BLaER1 (cell line): ENCODE results near the gene LSMEM2.
A peak's percentile ranks its signal among the peaks of the same experiment; 100 is the strongest.

Source experiments
- H3K27ac ChIP-seq: shearing (Covaris generic); formaldehyde crosslinking; 2 replicates; pipeline ENCODE4 v1.8.1; 2022
- H3K27me3 ChIP-seq: shearing (Covaris generic); formaldehyde crosslinking; 2 replicates; pipeline ENCODE4 v1.8.1; 2022
- H3K36me3 ChIP-seq: shearing (Covaris generic); formaldehyde crosslinking; 2 replicates; pipeline ENCODE4 v1.8.1; 2022
- H3K4me1 ChIP-seq: shearing (Covaris generic); formaldehyde crosslinking; 2 replicates; pipeline ENCODE4 v1.8.1; 2022
- H3K4me2 ChIP-seq: shearing (Covaris generic); formaldehyde crosslinking; 2 replicates; pipeline ENCODE4 v1.8.1; 2022
- H3K4me3 ChIP-seq: shearing (Covaris generic); formaldehyde crosslinking; 2 replicates; pipeline ENCODE4 v1.8.1; 2022
- H3K9ac ChIP-seq: shearing (Covaris generic); formaldehyde crosslinking; 2 replicates; pipeline ENCODE4 v1.8.1; 2022
- H3K9me3 ChIP-seq: shearing (Covaris generic); formaldehyde crosslinking; 2 replicates; pipeline ENCODE4 v1.8.1; 2022
- H4K20me1 ChIP-seq: shearing (Covaris generic); formaldehyde crosslinking; 2 replicates; pipeline ENCODE4 v1.8.1; 2022
- Cebpa-rat ChIP-seq: shearing (Covaris generic); IDR thresholded peaks from 2 replicates; pipeline ENCODE4 v1.8.1; 2022

LSMEM2 gene

GRCh38 chr3:50333744-50334328, 54.9 kb downstream of the LSMEM2 start:
- Histone ChIP-seq H3K36me3 (peaks cover 72% of the 10 kb centered on the region), H3K4me2 (peak overlapping the region; percentile 95), H3K27ac (peak overlapping the region; percentile 32; the same call in 1 of the 2 replicates), H3K9me3 (no peaks in the 10 kb centered on the region), H3K4me1 (peaks cover 47% of the 10 kb centered on the region), H3K9ac (peak overlapping the region; percentile 94), H3K27me3 (no peaks in the 10 kb centered on the region), H4K20me1 (peaks cover 79% of the 10 kb centered on the region), H3K4me3 (no peak overlapping the region)
- TF ChIP-seq Cebpa-rat = no peak

GRCh38 chr3:50334339-50335075, 55.6 kb downstream of the LSMEM2 start:
- Histone ChIP-seq H3K4me3 (no peak overlapping the region; the same call in 1 of the 2 replicates), H3K4me1 (peaks cover 50% of the 10 kb centered on the region), H3K4me2 (peak overlapping the region; percentile 95), H3K27me3 (peaks cover 1% of the 10 kb centered on the region; the same call in 1 of the 2 replicates), H3K9me3 (no peaks in the 10 kb centered on the region), H4K20me1 (peaks cover 76% of the 10 kb centered on the region), H3K36me3 (peaks cover 67% of the 10 kb centered on the region), H3K9ac (peak overlapping the region; percentile 94), H3K27ac (peak overlapping the region; percentile 32; the same call in 1 of the 2 replicates)
- no peak for TF ChIP-seq Cebpa-rat

- Histone ChIP-seq H3K27me3 (peaks cover 22% of the 10 kb centered on the region), H3K9ac (peak overlapping the region; percentile 94), H4K20me1 (peaks cover 55% of the 10 kb centered on the region), H3K4me2 (peak overlapping the region; percentile 95), H3K27ac (peak overlapping the region; percentile 97), H3K4me3 (peak overlapping the region; percentile 88), H3K4me1 (peaks cover 71% of the 10 kb centered on the region), H3K9me3 (no peaks in the 10 kb centered on the region), H3K36me3 (peaks cover 46% of the 10 kb centered on the region)
- no peak for TF ChIP-seq Cebpa-rat
Observed at GRCh38 chr3:50336452-50337174, 57.7 kb downstream of the LSMEM2 start.

- peak overlapping the region; percentile 97 for H3K27ac ChIP-seq
- peaks cover 25% of the 10 kb centered on the region for H3K27me3 ChIP-seq
- peaks cover 38% of the 10 kb centered on the region for H3K36me3 ChIP-seq
- peak overlapping the region; percentile 95 for H3K4me2 ChIP-seq
- no peaks in the 10 kb centered on the region for H3K9me3 ChIP-seq
- peaks cover 48% of the 10 kb centered on the region for H4K20me1 ChIP-seq
- H3K9ac ChIP-seq = peak overlapping the region; percentile 94
- no peak for TF ChIP-seq Cebpa-rat
- peak overlapping the region; percentile 88 for H3K4me3 ChIP-seq
- peaks cover 76% of the 10 kb centered on the region for H3K4me1 ChIP-seq
Observed at GRCh38 chr3:50337175-50337861, 58.4 kb downstream of the LSMEM2 start.
